Measurements from ENCODE around the gene ZNF511.

DNA sequence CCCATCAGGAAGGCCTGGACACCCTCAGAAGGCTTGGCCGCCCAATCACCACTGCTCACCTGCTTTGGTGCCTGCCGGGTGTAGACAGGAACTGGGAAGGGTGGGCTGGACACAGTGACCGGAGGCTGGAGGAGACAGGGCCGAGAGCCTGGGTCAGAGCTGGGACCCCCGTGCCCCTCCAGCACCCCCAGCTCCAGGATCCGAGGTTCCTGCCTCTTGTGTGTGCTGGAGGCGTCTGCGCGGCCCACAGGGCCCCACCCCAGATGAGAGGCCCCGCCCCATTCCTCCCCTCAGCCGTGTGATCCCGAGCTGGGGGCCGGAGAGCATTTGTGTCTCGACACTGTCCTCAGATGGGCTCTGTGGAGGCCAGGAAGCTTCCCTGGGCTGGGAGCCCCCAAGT lies 41.4 kb upstream of the ZNF511 start:
- TF ChIP-seq, protein P1, sequence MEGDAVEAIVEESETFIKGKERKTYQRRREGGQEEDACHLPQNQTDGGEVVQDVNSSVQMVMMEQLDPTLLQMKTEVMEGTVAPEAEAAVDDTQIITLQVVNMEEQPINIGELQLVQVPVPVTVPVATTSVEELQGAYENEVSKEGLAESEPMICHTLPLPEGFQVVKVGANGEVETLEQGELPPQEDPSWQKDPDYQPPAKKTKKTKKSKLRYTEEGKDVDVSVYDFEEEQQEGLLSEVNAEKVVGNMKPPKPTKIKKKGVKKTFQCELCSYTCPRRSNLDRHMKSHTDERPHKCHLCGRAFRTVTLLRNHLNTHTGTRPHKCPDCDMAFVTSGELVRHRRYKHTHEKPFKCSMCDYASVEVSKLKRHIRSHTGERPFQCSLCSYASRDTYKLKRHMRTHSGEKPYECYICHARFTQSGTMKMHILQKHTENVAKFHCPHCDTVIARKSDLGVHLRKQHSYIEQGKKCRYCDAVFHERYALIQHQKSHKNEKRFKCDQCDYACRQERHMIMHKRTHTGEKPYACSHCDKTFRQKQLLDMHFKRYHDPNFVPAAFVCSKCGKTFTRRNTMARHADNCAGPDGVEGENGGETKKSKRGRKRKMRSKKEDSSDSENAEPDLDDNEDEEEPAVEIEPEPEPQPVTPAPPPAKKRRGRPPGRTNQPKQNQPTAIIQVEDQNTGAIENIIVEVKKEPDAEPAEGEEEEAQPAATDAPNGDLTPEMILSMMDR (conservative IDR thresholded peaks at IDR 0.05), result no peak
- TF ChIP-seq EZH2 (IDR thresholded peaks at IDR 0.05; ENCODE audit: low read depth), result no peak
